ENCODE data around the gene IMMP2L. TPM values are rescaled to one million over a fixed set of nuclear protein-coding genes. Genes with fewer than 3 reads are reported as not detected.
"Not testable (repeated sequence)": the region's sequence is repeated elsewhere in the genome, so short reads cannot be mapped to it uniquely, and the experiment has no call there.

Gene IMMP2L
- total RNA-seq, 2 experiments from 2014 or later, result 15.8 to 25.8 TPM

- Mint-ChIP-seq H3K4me3 (no peak overlapping the region), H3K36me3 (ENCODE audit: low read depth) (peaks cover 22% of the 10 kb centered on the region)
- ATAC-seq, result no peak
Measured at GRCh38 chr7:111346219-111346618, 216.1 kb downstream of the IMMP2L start.

DNA sequence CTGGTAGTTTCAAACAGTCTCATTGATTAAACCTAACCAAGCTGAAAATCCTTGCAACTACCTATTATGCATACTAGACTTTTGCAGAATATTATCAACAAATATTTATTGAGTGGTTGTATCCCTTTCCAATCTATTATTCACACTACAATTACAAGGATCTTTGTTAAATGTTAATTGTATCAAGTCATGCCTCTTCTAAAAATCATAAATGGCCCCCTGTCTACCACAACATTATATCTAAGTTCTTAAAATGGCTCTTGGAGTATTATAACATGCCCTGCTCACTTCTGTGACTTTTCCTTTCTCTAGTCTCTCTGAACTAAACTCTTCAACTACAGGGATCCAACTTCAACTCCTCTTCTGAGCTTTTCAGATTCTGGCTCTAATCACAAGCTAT lies 219.3 kb downstream of the IMMP2L start:
- DNase-seq (no peak), ATAC-seq (no peak)
- peaks cover 19% of the 10 kb centered on the region for H3K36me3 Mint-ChIP-seq (ENCODE audit: low read depth)
- CTCF ChIA-PET, result no interaction called here
- no peaks in the 10 kb centered on the region for H3K4me1 Mint-ChIP-seq
- H3K27me3 Mint-ChIP-seq, result no peaks in the 10 kb centered on the region
- H3K9me3 Mint-ChIP-seq (ENCODE audit: low read depth), result peaks cover 26% of the 10 kb centered on the region
- no peak overlapping the region for H3K4me3 Mint-ChIP-seq
- no peak overlapping the region for H3K27ac Mint-ChIP-seq
- POLR2A ChIA-PET, result no interaction called here
- intact Hi-C loops (cut with DNase I, micrococcal nuclease), result no loop called here

More at GRCh38 chr7:111346219-111346618, 216.1 kb downstream of the IMMP2L start:
- no peaks in the 10 kb centered on the region for H3K27me3 Mint-ChIP-seq
- no peak overlapping the region for H3K27ac Mint-ChIP-seq
- intact Hi-C loops (cut with DNase I, micrococcal nuclease), result no loop called here
- no peaks in the 10 kb centered on the region for H3K4me1 Mint-ChIP-seq
- DNase-seq, result no peak
- peaks cover 32% of the 10 kb centered on the region for H3K9me3 Mint-ChIP-seq (ENCODE audit: low read depth)
- ChIA-PET CTCF (no interaction called here), POLR2A (no interaction called here)

DNA sequence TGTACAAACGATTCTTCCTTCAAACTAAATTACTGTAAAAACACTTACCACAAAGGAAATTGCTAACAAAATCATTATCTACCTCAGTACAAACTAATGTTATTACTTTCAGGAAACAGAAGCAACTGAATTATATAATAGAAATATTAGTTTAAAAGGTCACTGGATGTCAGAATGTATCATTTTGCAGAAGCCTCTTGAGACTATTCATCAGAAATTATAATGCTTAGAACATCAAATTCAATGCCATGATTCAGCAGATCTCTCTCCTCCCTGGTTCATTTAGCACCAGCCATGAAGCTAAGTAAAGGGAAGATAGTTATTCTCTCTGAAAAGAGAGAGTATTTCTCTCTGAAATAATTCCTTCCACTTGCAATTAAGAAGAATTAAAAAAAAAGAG lies 223.3 kb downstream of the IMMP2L start:
- H3K27ac Mint-ChIP-seq, result no peak overlapping the region
- ATAC-seq (no peak), DNase-seq (no peak)
- no peaks in the 10 kb centered on the region for H3K4me1 Mint-ChIP-seq
- ChIA-PET POLR2A (interaction anchor here (0.7 kb wide), 1 partner anchor 1084 kb away, joined by 5 read pairs; no protein-coding TSS in a partner anchor), CTCF (no interaction called here)
- H3K27me3 Mint-ChIP-seq, result no peaks in the 10 kb centered on the region
- peaks cover 13% of the 10 kb centered on the region for H3K9me3 Mint-ChIP-seq (ENCODE audit: low read depth)
- peaks cover 9% of the 10 kb centered on the region for H3K36me3 Mint-ChIP-seq (ENCODE audit: low read depth)
- no peak overlapping the region for H3K4me3 Mint-ChIP-seq
- intact Hi-C loops (cut with DNase I, micrococcal nuclease), result no loop called here

- ChIA-PET POLR2A (no interaction called here), CTCF (no interaction called here)
- no peaks in the 10 kb centered on the region for H3K27me3 Mint-ChIP-seq
- ATAC-seq (no peak), DNase-seq (no peak)
- peaks cover 1% of the 10 kb centered on the region for H3K36me3 Mint-ChIP-seq (ENCODE audit: low read depth)
- no peak overlapping the region for H3K4me3 Mint-ChIP-seq
- H3K27ac Mint-ChIP-seq, result no peak overlapping the region
- peaks cover 8% of the 10 kb centered on the region for H3K4me1 Mint-ChIP-seq
- intact Hi-C loops (cut with DNase I, micrococcal nuclease), result no loop called here
- H3K9me3 Mint-ChIP-seq (ENCODE audit: low read depth), result peaks cover 5% of the 10 kb centered on the region
Measured at GRCh38 chr7:111333010-111333409, 229.3 kb downstream of the IMMP2L start.

DNA sequence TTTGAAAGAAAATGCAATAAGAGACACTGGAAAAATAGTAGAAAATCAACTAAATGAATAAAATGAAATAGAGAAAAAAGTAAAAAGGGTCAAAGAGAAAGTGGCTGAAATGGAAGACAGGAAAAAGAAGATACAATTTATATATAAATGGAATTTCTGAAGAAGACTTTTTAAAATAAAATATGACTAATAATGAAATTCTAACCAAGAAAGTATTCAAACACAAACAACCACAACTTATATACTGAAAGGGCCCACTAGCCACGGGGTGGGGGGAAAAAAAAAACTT lies 232.1 kb downstream of the IMMP2L start:
- intact Hi-C loops (cut with DNase I, micrococcal nuclease), result no loop called here
- peaks cover 8% of the 10 kb centered on the region for H3K4me1 Mint-ChIP-seq
- ATAC-seq, result no peak
- no peak for DNase-seq
- POLR2A ChIA-PET, result no interaction called here
- no peak overlapping the region for H3K27ac Mint-ChIP-seq
- H3K9me3 Mint-ChIP-seq (ENCODE audit: low read depth), result peaks cover 3% of the 10 kb centered on the region
- no peak overlapping the region for H3K4me3 Mint-ChIP-seq
- no peaks in the 10 kb centered on the region for H3K36me3 Mint-ChIP-seq (ENCODE audit: low read depth)
- CTCF ChIA-PET, result interaction anchor here (0.6 to 0.7 kb wide), 2 partner anchors 54 to 361 kb away, joined by 3 read pairs; no protein-coding TSS in a partner anchor
- no peaks in the 10 kb centered on the region for H3K27me3 Mint-ChIP-seq

DNA sequence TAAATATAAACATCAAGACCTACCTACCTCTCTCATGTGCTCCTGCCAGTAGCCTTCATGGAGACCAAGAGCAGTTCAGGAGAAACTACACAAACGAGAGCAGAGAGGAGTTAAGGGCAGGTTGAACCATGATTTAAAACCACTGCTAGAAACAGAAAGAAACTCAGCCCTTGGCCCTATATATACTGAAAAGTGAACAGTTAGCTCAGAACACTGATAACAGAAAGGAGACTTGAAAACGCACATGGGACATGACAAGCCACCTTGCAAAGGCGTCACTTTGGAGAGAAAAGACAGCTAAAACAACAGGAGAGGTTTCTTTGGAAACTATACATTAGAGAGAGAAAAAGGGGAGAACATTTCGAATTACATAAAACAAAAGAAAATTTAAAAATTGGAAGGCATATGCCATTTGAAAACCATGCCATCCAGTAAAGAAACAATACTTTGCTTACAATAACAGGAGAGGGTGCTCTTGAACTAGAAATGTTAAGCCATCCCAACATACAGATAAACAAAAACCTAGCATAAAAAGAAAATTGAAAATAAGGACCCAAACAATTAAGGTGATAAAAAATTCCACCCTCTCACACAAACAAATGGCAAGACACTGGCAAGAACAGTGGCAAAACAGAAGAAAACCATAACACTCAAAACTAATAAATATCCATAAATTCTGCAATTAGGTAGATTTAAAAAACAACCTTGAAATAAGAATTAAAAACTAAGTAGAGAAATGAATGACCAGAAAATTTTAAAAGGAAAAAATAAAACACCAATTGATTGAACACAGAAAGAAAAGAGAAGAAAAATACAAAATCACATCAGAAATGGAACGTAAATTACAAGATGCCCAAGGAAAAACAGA lies 232.7 kb downstream of the IMMP2L start:
- intact Hi-C loops (cut with DNase I, micrococcal nuclease), result no loop called here
- Mint-ChIP-seq H3K27me3 (no peaks in the 10 kb centered on the region), H3K4me3 (no peak overlapping the region), H3K4me1 (peaks cover 8% of the 10 kb centered on the region), H3K9me3 (ENCODE audit: low read depth) (peaks cover 3% of the 10 kb centered on the region), H3K27ac (no peak overlapping the region), H3K36me3 (ENCODE audit: low read depth) (no peaks in the 10 kb centered on the region)
- DNase-seq (no peak), ATAC-seq (no peak)
- ChIA-PET POLR2A (no interaction called here), CTCF (no interaction called here)

GRCh38 chr7:111328487-111328886 lies 233.8 kb downstream of the IMMP2L start:
- DNase-seq (no peak), ATAC-seq (no peak)
- peaks cover 8% of the 10 kb centered on the region for H3K4me1 Mint-ChIP-seq
- intact Hi-C loops (cut with DNase I, micrococcal nuclease), result no loop called here
- H3K36me3 Mint-ChIP-seq (ENCODE audit: low read depth), result peaks cover under 1% of the 10 kb centered on the region
- POLR2A ChIA-PET, result no interaction called here
- CTCF ChIA-PET, result interaction anchor here (1.3 kb wide), 1 partner anchor 13 kb away, joined by 4 read pairs; no protein-coding TSS in a partner anchor
- H3K9me3 Mint-ChIP-seq (ENCODE audit: low read depth), result peaks cover 2% of the 10 kb centered on the region
- no peak overlapping the region for H3K4me3 Mint-ChIP-seq
- no peaks in the 10 kb centered on the region for H3K27me3 Mint-ChIP-seq
- no peak overlapping the region for H3K27ac Mint-ChIP-seq

DNA sequence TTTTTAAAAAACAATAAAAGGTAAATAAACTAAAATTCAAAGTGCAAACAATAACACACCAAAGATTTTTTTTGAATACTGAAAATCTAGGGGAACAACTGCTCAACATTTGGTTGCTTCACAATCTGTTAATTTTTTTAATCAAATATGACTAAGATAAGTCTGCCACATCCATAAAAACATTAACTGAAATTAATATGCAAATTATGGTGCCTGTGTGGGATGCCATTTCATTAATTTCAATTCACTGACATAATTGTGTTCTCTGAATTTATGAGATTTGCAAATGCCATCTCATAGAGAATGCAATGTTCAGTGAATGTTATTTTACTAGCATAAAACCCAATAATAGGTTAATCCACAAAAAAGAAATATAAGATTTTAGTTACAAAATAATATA lies 237.5 kb downstream of the IMMP2L start:
- Mint-ChIP-seq H3K36me3 (ENCODE audit: low read depth) (peaks cover 9% of the 10 kb centered on the region), H3K4me3 (no peak overlapping the region), H3K27me3 (no peaks in the 10 kb centered on the region), H3K4me1 (peaks cover 4% of the 10 kb centered on the region), H3K27ac (no peak overlapping the region), H3K9me3 (ENCODE audit: low read depth) (peaks cover 3% of the 10 kb centered on the region)
- ATAC-seq (no peak), DNase-seq (no peak)
- intact Hi-C loops (cut with DNase I, micrococcal nuclease), result no loop called here
- POLR2A ChIA-PET, result no interaction called here
- CTCF ChIA-PET, result no interaction called here

GRCh38 chr7:111324228-111324627 lies 238.1 kb downstream of the IMMP2L start:
- CTCF ChIA-PET, result no interaction called here
- H3K9me3 Mint-ChIP-seq (ENCODE audit: low read depth), result peaks cover 3% of the 10 kb centered on the region
- POLR2A ChIA-PET, result no interaction called here
- ATAC-seq (no peak), DNase-seq (no peak)
- H3K27me3 Mint-ChIP-seq, result no peaks in the 10 kb centered on the region
- no peak overlapping the region for H3K4me3 Mint-ChIP-seq
- intact Hi-C loops (cut with DNase I, micrococcal nuclease), result no loop called here
- H3K36me3 Mint-ChIP-seq (ENCODE audit: low read depth), result peaks cover 9% of the 10 kb centered on the region
- H3K27ac Mint-ChIP-seq, result no peak overlapping the region
- H3K4me1 Mint-ChIP-seq, result no peaks in the 10 kb centered on the region

DNA sequence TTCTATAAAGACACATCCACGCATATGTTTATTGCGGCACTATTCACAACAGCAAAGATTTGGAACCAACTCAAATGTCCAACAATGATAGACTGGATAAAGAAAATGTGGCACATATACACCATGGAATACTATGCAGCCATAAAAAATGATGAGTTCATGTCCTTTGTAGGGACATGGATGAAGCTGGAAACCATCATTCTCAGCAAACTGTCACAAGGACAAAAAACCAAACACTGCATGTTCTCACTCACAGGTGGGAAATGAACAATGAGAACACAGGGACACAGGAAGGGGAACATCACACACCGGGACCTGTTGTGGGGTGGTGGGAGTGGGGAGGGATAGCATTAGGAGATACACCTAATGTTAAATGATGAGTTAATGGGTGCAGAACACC lies 238.6 kb downstream of the IMMP2L start:
- ATAC-seq; H3K4me1 Mint-ChIP-seq; DNase-seq; H3K4me3 Mint-ChIP-seq; H3K27ac Mint-ChIP-seq; POLR2A ChIA-PET; CTCF ChIA-PET; intact Hi-C loops (cut with DNase I, micrococcal nuclease); H3K36me3 Mint-ChIP-seq (ENCODE audit: low read depth); H3K27me3 Mint-ChIP-seq; H3K9me3 Mint-ChIP-seq (ENCODE audit: low read depth): not testable (repeated sequence)

DNA sequence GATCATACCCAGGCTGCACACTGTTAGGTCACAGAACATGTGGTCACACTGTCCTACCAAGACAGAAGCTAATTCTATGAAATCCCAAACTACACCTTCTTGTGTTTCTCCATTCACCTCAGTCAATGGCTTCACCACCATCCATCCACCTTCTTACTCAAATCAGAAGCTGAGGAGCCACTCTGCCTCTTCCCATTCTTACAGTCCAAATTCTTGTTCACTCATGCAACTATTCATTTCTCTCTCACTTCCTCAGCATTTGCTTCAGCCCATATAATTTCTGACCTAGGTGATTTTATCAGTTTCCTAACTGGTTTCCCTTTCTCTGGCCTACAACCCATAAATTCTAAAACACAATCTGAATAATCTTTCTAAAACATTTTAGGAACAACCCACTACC lies 242.2 kb downstream of the IMMP2L start:
- CTCF ChIA-PET, result interaction anchor here (0.6 to 0.8 kb wide), 2 partner anchors 29 to 33 kb away, joined by 3 read pairs; no protein-coding TSS in a partner anchor
- peaks cover 3% of the 10 kb centered on the region for H3K9me3 Mint-ChIP-seq (ENCODE audit: low read depth)

DNA sequence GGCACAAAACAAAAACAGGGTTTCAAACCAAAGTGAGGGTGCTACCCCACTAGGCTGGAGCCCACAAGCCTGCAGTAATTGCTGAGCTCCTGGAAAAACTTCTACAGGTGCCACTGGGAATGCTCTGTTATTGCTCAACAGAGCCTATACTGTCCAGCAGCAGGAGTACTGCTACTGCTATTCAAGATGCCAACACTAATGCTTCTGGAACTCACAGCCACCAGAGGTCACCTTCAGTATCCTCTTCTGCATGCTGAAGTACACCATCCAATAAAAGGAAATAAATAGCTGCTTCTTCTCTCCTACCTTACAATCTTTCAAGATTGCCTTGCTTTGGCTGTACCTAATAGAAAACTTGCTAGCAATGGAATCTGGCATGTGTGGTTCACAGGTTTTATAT lies 249.3 kb downstream of the IMMP2L start:
- Mint-ChIP-seq H3K27me3 (no peaks in the 10 kb centered on the region), H3K4me1 (no peaks in the 10 kb centered on the region), H3K27ac (no peak overlapping the region), H3K4me3 (no peak overlapping the region), H3K36me3 (ENCODE audit: low read depth) (peaks cover 7% of the 10 kb centered on the region), H3K9me3 (ENCODE audit: low read depth) (no peaks in the 10 kb centered on the region)
- ChIA-PET POLR2A (no interaction called here), CTCF (interaction anchor here (0.9 kb wide), 1 partner anchor 10 kb away, joined by 3 read pairs; no protein-coding TSS in a partner anchor)
- DNase-seq (no peak), ATAC-seq (no peak)
- intact Hi-C loops (cut with DNase I, micrococcal nuclease), result no loop called here

More for the DNA sequence above, 242.2 kb downstream of the IMMP2L start:
- Mint-ChIP-seq H3K36me3 (ENCODE audit: low read depth) (peaks cover 10% of the 10 kb centered on the region), H3K27ac (no peak overlapping the region), H3K4me3 (no peak overlapping the region), H3K4me1 (no peaks in the 10 kb centered on the region), H3K27me3 (no peaks in the 10 kb centered on the region)
- ATAC-seq (no peak), DNase-seq (no peak)
- POLR2A ChIA-PET, result no interaction called here
- intact Hi-C loops (cut with DNase I, micrococcal nuclease), result no loop called here
